Measurements from ENCODE around the gene DOCK3. TPM values are rescaled to one million over a fixed set of nuclear protein-coding genes. Genes with fewer than 3 reads are reported as not detected.

The DOCK3 gene
- total and polyA plus RNA-seq, 10 of the 15 experiments (the other 5 are each of a cell fraction or from before 2014, with no cell fraction given), result 0.02 to 0.52 (median 0.04) TPM; not detected in 5

DNA sequence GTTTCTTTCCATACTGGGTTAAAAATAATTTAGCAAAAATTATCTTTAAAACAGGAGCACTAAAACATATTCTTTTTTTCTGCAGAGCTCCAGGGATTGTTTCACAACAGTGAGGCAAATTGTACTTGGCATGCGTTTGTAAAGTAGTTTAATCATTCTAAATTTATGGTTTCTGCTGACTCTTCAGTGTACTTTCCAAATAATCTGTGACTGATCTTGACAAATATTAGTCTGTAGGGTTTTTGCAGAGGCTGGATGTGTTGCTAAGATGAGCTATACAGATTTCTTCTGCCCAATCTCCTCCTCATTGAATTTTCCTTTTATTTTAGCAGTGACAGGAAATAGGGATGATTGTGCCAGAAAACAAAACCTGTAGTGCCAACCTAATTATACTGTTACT, 382.4 kb downstream of the DOCK3 start:
- ATAC-seq, result no peak
- no peak for TF ChIP-seq TCF3 (IDR thresholded peaks at IDR 0.05; ENCODE audit: borderline replicate concordance, insufficient read depth, low read depth, low read length)
- TF ChIP-seq, protein P1, sequence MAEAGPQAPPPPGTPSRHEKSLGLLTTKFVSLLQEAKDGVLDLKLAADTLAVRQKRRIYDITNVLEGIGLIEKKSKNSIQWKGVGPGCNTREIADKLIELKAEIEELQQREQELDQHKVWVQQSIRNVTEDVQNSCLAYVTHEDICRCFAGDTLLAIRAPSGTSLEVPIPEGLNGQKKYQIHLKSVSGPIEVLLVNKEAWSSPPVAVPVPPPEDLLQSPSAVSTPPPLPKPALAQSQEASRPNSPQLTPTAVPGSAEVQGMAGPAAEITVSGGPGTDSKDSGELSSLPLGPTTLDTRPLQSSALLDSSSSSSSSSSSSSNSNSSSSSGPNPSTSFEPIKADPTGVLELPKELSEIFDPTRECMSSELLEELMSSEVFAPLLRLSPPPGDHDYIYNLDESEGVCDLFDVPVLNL (IDR thresholded peaks at IDR 0.05; ENCODE audit: low read depth, low read length), result no peak
- TF ChIP-seq, protein P2, sequence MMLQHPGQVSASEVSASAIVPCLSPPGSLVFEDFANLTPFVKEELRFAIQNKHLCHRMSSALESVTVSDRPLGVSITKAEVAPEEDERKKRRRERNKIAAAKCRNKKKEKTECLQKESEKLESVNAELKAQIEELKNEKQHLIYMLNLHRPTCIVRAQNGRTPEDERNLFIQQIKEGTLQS (IDR thresholded peaks at IDR 0.05; ENCODE audit: borderline replicate concordance, extremely low read depth, low read depth, low read length), result no peak
- TF ChIP-seq MTA3 (IDR thresholded peaks at IDR 0.05; ENCODE audit: borderline replicate concordance, low read length), result no peak
- TF ChIP-seq, protein P3, sequence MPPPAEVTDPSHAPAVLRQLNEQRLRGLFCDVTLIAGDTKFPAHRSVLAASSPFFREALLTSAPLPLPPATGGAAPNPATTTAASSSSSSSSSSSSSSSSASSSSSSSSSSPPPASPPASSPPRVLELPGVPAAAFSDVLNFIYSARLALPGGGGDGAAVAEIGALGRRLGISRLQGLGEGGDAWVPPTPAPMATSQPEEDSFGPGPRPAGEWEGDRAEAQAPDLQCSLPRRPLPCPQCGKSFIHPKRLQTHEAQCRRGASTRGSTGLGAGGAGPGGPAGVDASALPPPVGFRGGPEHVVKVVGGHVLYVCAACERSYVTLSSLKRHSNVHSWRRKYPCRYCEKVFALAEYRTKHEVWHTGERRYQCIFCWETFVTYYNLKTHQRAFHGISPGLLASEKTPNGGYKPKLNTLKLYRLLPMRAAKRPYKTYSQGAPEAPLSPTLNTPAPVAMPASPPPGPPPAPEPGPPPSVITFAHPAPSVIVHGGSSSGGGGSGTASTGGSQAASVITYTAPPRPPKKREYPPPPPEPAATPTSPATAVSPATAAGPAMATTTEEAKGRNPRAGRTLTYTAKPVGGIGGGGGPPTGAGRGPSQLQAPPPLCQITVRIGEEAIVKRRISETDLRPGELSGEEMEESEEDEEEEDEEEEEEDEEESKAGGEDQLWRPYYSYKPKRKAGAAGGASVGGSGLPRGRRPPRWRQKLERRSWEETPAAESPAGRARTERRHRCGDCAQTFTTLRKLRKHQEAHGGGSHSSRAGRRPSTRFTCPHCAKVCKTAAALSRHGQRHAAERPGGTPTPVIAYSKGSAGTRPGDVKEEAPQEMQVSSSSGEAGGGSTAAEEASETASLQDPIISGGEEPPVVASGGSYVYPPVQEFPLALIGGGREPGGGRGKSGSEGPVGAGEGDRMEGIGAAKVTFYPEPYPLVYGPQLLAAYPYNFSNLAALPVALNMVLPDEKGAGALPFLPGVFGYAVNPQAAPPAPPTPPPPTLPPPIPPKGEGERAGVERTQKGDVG (CRISPR knock-in tag; IDR thresholded peaks at IDR 0.05), result no peak
- Histone ChIP-seq H3K4me2 (ENCODE audit: control insufficient read depth, insufficient read depth) (no peak overlapping the region), H3K9ac (ENCODE audit: control insufficient read depth, insufficient read depth, low read length) (no peak overlapping the region), H4K20me1 (ENCODE audit: control insufficient read depth, insufficient read depth) (no peaks in the 10 kb centered on the region; the same call in 1 of the 2 replicates), H3K27ac (ENCODE audit: control insufficient read depth, insufficient read depth) (no peak overlapping the region), H3K27me3 (replicated peaks in 1 of 2; ENCODE audit: control insufficient read depth in 2 of 2, insufficient read depth in 2 of 2, low read length in 1 of 2) (peaks cover 0 to 3% of the 10 kb centered on the region in 2 experiments; a peak in 2 of 4 replicates), H3K79me2 (ENCODE audit: control insufficient read depth, insufficient read depth, low read length) (no peaks in the 10 kb centered on the region), H3K9me3 (replicated peaks; ENCODE audit: control insufficient read depth, insufficient read depth, low read length) (no peaks in the 10 kb centered on the region), H3K36me3 (ENCODE audit: control insufficient read depth in 2 of 2, insufficient read depth in 2 of 2, low read length in 1 of 2) (no peaks in the 10 kb centered on the region), H3K4me1 (ENCODE audit: control insufficient read depth, insufficient read depth, low read length) (no peaks in the 10 kb centered on the region), H2AFZ (ENCODE audit: control insufficient read depth, low read depth, low read length) (no peak overlapping the region), H3K4me3 (no peak overlapping the region)
- in situ Hi-C loops (cut with MboI), result no loop called here
- WGBS (ENCODE audit: insufficient coverage, insufficient replicate concordance, low lambda C conversion rate, missing lambda C conversion rate), result 35% methylated on average over 1 of the region's 1 CpG
- no peak for DNase-seq (ENCODE audit: low read depth, low spot score)
- ChIA-PET CTCF (no interaction called here), POLR2A (no interaction called here), SMC1A (ENCODE audit: uncharacterized antibody, unreplicated experiment) (no interaction called here), RAD21 (ENCODE audit: unreplicated experiment) (no interaction called here)
- intact Hi-C loops (cut with micrococcal nuclease; ENCODE audit: unreplicated experiment), result no loop called here
- BruUV-seq (replicated peaks), result no TSS peak
- FAIRE-seq, result no peak
